BLaER1 treated with 17β-estradiol and CSF1 and Interleukin-3, amounts not matched to agents 10 nM and 100 nM (cell line): ENCODE data around the gene PKN1.

Experiments
- H3K27ac ChIP-seq, 11 experiments: shearing (Covaris generic); formaldehyde crosslinking; 2 replicates each; pipeline ENCODE4 v1.8.1; 2022
- H3K27me3 ChIP-seq, 11 experiments: shearing (Covaris generic); formaldehyde crosslinking; 2 replicates each; pipeline ENCODE4 v1.8.1; 2022
- H3K36me3 ChIP-seq, 11 experiments: shearing (Covaris generic); formaldehyde crosslinking; 2 replicates each; pipeline ENCODE4 v1.8.1; 2022
- H3K4me1 ChIP-seq, 10 experiments: shearing (Covaris generic); formaldehyde crosslinking; 2 replicates each; pipeline ENCODE4 v1.8.1; 2022
- H3K4me2 ChIP-seq, 11 experiments: shearing (Covaris generic); formaldehyde crosslinking; 2 replicates each; pipeline ENCODE4 v1.8.1; 2022
- H3K4me3 ChIP-seq, 10 experiments: shearing (Covaris generic); formaldehyde crosslinking; 2 replicates each; pipeline ENCODE4 v1.8.1; 2022
- H3K9ac ChIP-seq, 11 experiments: shearing (Covaris generic); formaldehyde crosslinking; 2 replicates each; pipeline ENCODE4 v1.8.1; 2022
- H3K9me3 ChIP-seq, 11 experiments: shearing (Covaris generic); formaldehyde crosslinking; replicated peaks in 1 of 11; 2 replicates each; pipeline ENCODE4 v1.8.1; 2022
- H4K20me1 ChIP-seq, 11 experiments: shearing (Covaris generic); formaldehyde crosslinking; 2 replicates each; pipeline ENCODE4 v1.8.1; 2022
- Cebpa-rat ChIP-seq, 11 experiments: shearing (Covaris generic); IDR thresholded peaks; 2 replicates each; pipeline ENCODE4 v1.8.1; 2022

PKN1 gene

GRCh38 chr19:14432791-14433553 is at the start of gene PKN1:
TSS of gene PKN1 (plus strand) at chr19:14433306. CDS start at chr19:14433522, 216 bp downstream.
- peaks cover 0 to 31% (median 17%) of the 10 kb centered on the region in 11 experiments; a peak in 16 of 22 replicates for H4K20me1 ChIP-seq
- H3K9me3 ChIP-seq: no peaks in the 10 kb centered on the region
- no peaks in the 10 kb centered on the region for H3K27me3 ChIP-seq
- H3K4me2 ChIP-seq: peak within 1 kb of the TSS; percentile 91 to 99 (median 97)
- H3K9ac ChIP-seq: peak within 1 kb of the TSS; percentile 82 to 97 (median 90)
- H3K4me1 ChIP-seq: peaks cover 33 to 57% (median 50%) of the 10 kb centered on the region in 10 experiments
- H3K4me3 ChIP-seq: peak within 1 kb of the TSS; percentile 86 to 99 (median 96)
- peaks cover 0 to 25% (median 14%) of the 10 kb centered on the region in 11 experiments; a peak in 13 of 22 replicates for H3K36me3 ChIP-seq
- H3K27ac ChIP-seq: peak within 1 kb of the TSS; percentile 78 to 88 (median 84)
- no peak for TF ChIP-seq Cebpa-rat (IDR thresholded peaks at IDR 0.05)

GRCh38 chr19:14383661-14384555 is 49.2 kb upstream of the PKN1 start:
- H3K9me3 ChIP-seq: no peaks in the 10 kb centered on the region
- peak overlapping the region; percentile 70 to 94 (median 87) for H3K27ac ChIP-seq
- H3K4me3 ChIP-seq: peak overlapping the region; percentile 11 to 84 (median 74); a peak in 19 of 20 replicates
- H3K27me3 ChIP-seq: no peaks in the 10 kb centered on the region
- H3K9ac ChIP-seq: peak overlapping the region; percentile 66 to 90 (median 83)
- peak overlapping the region; percentile 83 to 97 (median 96) for H3K4me2 ChIP-seq
- H3K4me1 ChIP-seq: peaks cover 82 to 98% (median 89%) of the 10 kb centered on the region in 10 experiments
- peaks cover 0 to 12% (median 6%) of the 10 kb centered on the region in 11 experiments; a peak in 11 of 22 replicates for H3K36me3 ChIP-seq
- no peaks in the 10 kb centered on the region; a peak in 1 of 22 replicates for H4K20me1 ChIP-seq
- no peak for TF ChIP-seq Cebpa-rat (IDR thresholded peaks at IDR 0.05)

- Histone ChIP-seq H3K9ac (peak overlapping the region; percentile 33 to 90 (median 83); a peak in 20 of 22 replicates), H3K27ac (peak overlapping the region in 10 of 11 experiments; percentile 56 to 94 (median 87); a peak in 19 of 22 replicates), H3K9me3 (no peaks in the 10 kb centered on the region), H4K20me1 (no peaks in the 10 kb centered on the region; a peak in 1 of 22 replicates), H3K4me3 (peak overlapping the region in 6 of 10 experiments; percentile 17 to 84 (median 58); a peak in 7 of 20 replicates), H3K4me2 (peak overlapping the region; percentile 83 to 97 (median 96)), H3K4me1 (peaks cover 66 to 84% (median 77%) of the 10 kb centered on the region in 10 experiments), H3K36me3 (peaks cover 3 to 17% (median 10%) of the 10 kb centered on the region in 11 experiments), H3K27me3 (no peaks in the 10 kb centered on the region)
- no peak for TF ChIP-seq Cebpa-rat (IDR thresholded peaks at IDR 0.05)
Observed at GRCh38 chr19:14385492-14385891, 47.6 kb upstream of the PKN1 start.

GRCh38 chr19:14390548-14390947 is 42.6 kb upstream of the PKN1 start:
- Histone ChIP-seq H3K27ac (no peak overlapping the region), H3K27me3 (no peaks in the 10 kb centered on the region), H3K9ac (no peak overlapping the region), H3K4me3 (no peak overlapping the region), H4K20me1 (peaks cover 0 to 17% (median 0%) of the 10 kb centered on the region in 11 experiments; a peak in 3 of 22 replicates), H3K4me2 (no peak overlapping the region), H3K4me1 (peaks cover 21 to 43% (median 34%) of the 10 kb centered on the region in 10 experiments), H3K9me3 (no peaks in the 10 kb centered on the region), H3K36me3 (peaks cover 49 to 68% (median 57%) of the 10 kb centered on the region in 11 experiments)
- no peak for TF ChIP-seq Cebpa-rat (IDR thresholded peaks at IDR 0.05)

GRCh38 chr19:14391156-14391821 is 41.8 kb upstream of the PKN1 start:
- H3K27ac ChIP-seq: no peak overlapping the region
- H3K9ac ChIP-seq: no peak overlapping the region
- H3K4me2 ChIP-seq: no peak overlapping the region
- no peak for TF ChIP-seq Cebpa-rat (IDR thresholded peaks at IDR 0.05)
- peaks cover 56 to 75% (median 65%) of the 10 kb centered on the region in 11 experiments for H3K36me3 ChIP-seq
- peaks cover 13 to 36% (median 26%) of the 10 kb centered on the region in 10 experiments; a peak in 19 of 20 replicates for H3K4me1 ChIP-seq
- no peaks in the 10 kb centered on the region for H3K27me3 ChIP-seq
- no peak overlapping the region for H3K4me3 ChIP-seq
- H3K9me3 ChIP-seq: no peaks in the 10 kb centered on the region
- peaks cover 0 to 24% (median 0%) of the 10 kb centered on the region in 11 experiments; a peak in 4 of 22 replicates for H4K20me1 ChIP-seq

GRCh38 chr19:14393329-14393728 is 39.8 kb upstream of the PKN1 start:
- H3K4me2 ChIP-seq: no peak overlapping the region
- H3K9me3 ChIP-seq: no peaks in the 10 kb centered on the region
- peaks cover 0 to 26% (median 0%) of the 10 kb centered on the region in 11 experiments; a peak in 4 of 22 replicates for H4K20me1 ChIP-seq
- H3K9ac ChIP-seq: 0 out of 22 replicates have a peak overlapping the region, but pooled peaks of 1 of the 11 experiments have one; percentile 18
- no peak for TF ChIP-seq Cebpa-rat (IDR thresholded peaks at IDR 0.05)
- no peak overlapping the region for H3K4me3 ChIP-seq
- H3K4me1 ChIP-seq: peaks cover 5 to 17% (median 10%) of the 10 kb centered on the region in 10 experiments; a peak in 19 of 20 replicates
- peaks cover 61 to 77% (median 71%) of the 10 kb centered on the region in 11 experiments for H3K36me3 ChIP-seq
- H3K27ac ChIP-seq: no peak overlapping the region; a peak in 1 of 22 replicates
- no peaks in the 10 kb centered on the region for H3K27me3 ChIP-seq

GRCh38 chr19:14394167-14394566 is 38.9 kb upstream of the PKN1 start:
- H4K20me1 ChIP-seq: peaks cover 0 to 26% (median 0%) of the 10 kb centered on the region in 11 experiments; a peak in 4 of 22 replicates
- peaks cover 69 to 86% (median 78%) of the 10 kb centered on the region in 11 experiments for H3K36me3 ChIP-seq

GRCh38 chr19:14395262-14395661 is 37.8 kb upstream of the PKN1 start:
- no peak overlapping the region for H3K4me3 ChIP-seq
- no peak overlapping the region for H3K4me2 ChIP-seq
- no peak for TF ChIP-seq Cebpa-rat (IDR thresholded peaks at IDR 0.05)
- no peak overlapping the region for H3K9ac ChIP-seq
- H3K9me3 ChIP-seq: no peaks in the 10 kb centered on the region
- H3K36me3 ChIP-seq: peaks cover 67 to 89% (median 81%) of the 10 kb centered on the region in 11 experiments
- H4K20me1 ChIP-seq: peaks cover 0 to 26% (median 0%) of the 10 kb centered on the region in 11 experiments; a peak in 4 of 22 replicates
- peaks cover 0 to 11% (median 5%) of the 10 kb centered on the region in 10 experiments; a peak in 16 of 20 replicates for H3K4me1 ChIP-seq
- no peaks in the 10 kb centered on the region for H3K27me3 ChIP-seq
- no peak overlapping the region for H3K27ac ChIP-seq

More at GRCh38 chr19:14394167-14394566, 38.9 kb upstream of the PKN1 start:
- no peak overlapping the region for H3K4me3 ChIP-seq
- no peaks in the 10 kb centered on the region for H3K9me3 ChIP-seq
- H3K4me1 ChIP-seq: peaks cover 0 to 11% (median 5%) of the 10 kb centered on the region in 10 experiments; a peak in 9 of 20 replicates
- no peak overlapping the region for H3K9ac ChIP-seq
- no peak for TF ChIP-seq Cebpa-rat (IDR thresholded peaks at IDR 0.05)
- no peak overlapping the region for H3K4me2 ChIP-seq
- no peak overlapping the region for H3K27ac ChIP-seq
- H3K27me3 ChIP-seq: no peaks in the 10 kb centered on the region
